Epithelial cell of esophagus (primary cell): ENCODE data around the gene ZNF471.

Experiments
- DNase-seq: peaks from one replicate; pipeline ENCODE4 v3.0.0; 2010; ENCODE audit warnings: low read depth
- H3K4me3 ChIP-seq: 2 replicates; pipeline ENCODE4 v1.5.1; 2011; ENCODE audit warnings: mild to moderate bottlenecking, low read length, control low read depth
- CTCF ChIP-seq: IDR thresholded peaks from 2 replicates; pipeline ENCODE4 v1.5.1; 2011; ENCODE audit warnings: low read depth, mild to moderate bottlenecking, low read length, control low read depth, inconsistent platforms; ENCODE audit not compliant: insufficient read depth; ENCODE audit errors: missing control alignments

ZNF471 gene

GRCh38 chr19:56507446-56508289 lies at the start of gene ZNF471:
ZNF471 (plus strand) TSS chr19:56507855; CDS start chr19:56511572, 3,717 bp downstream.
- no peak for TF ChIP-seq CTCF
- DNase-seq, result peak; percentile 99

GRCh38 chr19:56474308-56474707 lies 33.3 kb upstream of the ZNF471 start:
- H3K4me3 ChIP-seq, result no peak overlapping the region
- TF ChIP-seq CTCF, result no peak
- no peak for DNase-seq

More at GRCh38 chr19:56507446-56508289, at the start of gene ZNF471:
- H3K4me3 ChIP-seq, result peak within 1 kb of the TSS; percentile 96

GRCh38 chr19:56476093-56476492 lies 31.6 kb upstream of the ZNF471 start:
- peak overlapping the region; percentile 89 for H3K4me3 ChIP-seq
- no peak for DNase-seq
- TF ChIP-seq CTCF, result no peak

GRCh38 chr19:56476651-56477428 lies 30.8 kb upstream of the ZNF471 start, which contains the start of gene ZNF667:
ZNF667 (minus strand) TSS chr19:56477345; CDS start chr19:56462370, 14,975 bp downstream.
- H3K4me3 ChIP-seq, result peak within 1 kb of the TSS; percentile 89
- TF ChIP-seq CTCF, result no peak
- DNase-seq, result peak; percentile 42

- peak overlapping the region; percentile 89 for H3K4me3 ChIP-seq
- no peak for TF ChIP-seq CTCF
- DNase-seq, result peak; percentile 96
These were observed 30.0 kb upstream of the ZNF471 start for GRCh38 chr19:56477429-56478338.

- no peak for DNase-seq
- no peak overlapping the region for H3K4me3 ChIP-seq
- no peak for TF ChIP-seq CTCF
These were observed 16.3 kb upstream of the ZNF471 start for GRCh38 chr19:56491399-56491798.
